NCI-H510A (cell line): ENCODE measurements around the gene RIMS1.
"Not testable (repeated sequence)": the region's sequence is repeated elsewhere in the genome, so short reads cannot be mapped to it uniquely, and the experiment has no call there.

Experiments
- DNase-seq: peaks from one replicate; lab custom pipeline; 2025; lab: John Stamatoyannopoulos, UW

The RIMS1 gene

DNA sequence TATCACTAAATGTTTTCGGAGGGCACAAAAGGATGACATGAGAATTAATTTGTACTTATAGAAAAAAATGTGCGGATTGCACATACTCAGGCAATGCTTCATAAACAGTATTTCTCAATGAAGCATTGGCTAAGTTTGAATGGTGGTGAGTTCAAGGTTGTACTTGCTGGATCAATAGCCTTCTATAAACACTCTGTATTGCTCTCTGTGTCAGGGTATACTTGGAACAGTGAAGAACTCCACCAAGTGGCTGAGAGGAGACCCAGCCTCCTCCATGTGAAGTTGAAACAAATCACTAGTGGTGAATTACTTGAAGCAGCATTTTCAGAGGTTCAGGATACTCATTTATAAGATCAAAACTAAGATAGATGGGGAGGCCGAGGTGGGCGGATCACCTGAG is 360.6 kb downstream of the RIMS1 start:
- no peak for DNase-seq

- no peak for DNase-seq
Observed at GRCh38 chr6:72248621-72249020, 362.3 kb downstream of the RIMS1 start.

DNA sequence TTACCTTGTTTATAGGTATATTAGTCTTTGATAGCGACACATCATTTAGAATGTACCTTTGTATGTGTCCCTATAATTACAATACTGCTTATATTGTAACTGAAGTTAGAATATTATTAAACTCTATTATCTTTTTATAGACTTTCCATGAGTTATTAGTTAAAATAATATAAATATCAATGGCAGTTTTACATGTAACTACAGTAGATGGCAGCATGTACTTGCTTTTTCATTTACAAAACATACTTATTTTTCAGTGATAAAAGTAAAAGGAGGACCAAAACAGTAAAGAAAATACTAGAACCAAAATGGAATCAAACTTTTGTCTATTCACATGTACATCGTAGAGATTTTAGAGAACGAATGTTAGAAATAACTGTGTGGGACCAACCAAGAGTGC is 364.3 kb downstream of the RIMS1 start:
- DNase-seq, result no peak

DNA sequence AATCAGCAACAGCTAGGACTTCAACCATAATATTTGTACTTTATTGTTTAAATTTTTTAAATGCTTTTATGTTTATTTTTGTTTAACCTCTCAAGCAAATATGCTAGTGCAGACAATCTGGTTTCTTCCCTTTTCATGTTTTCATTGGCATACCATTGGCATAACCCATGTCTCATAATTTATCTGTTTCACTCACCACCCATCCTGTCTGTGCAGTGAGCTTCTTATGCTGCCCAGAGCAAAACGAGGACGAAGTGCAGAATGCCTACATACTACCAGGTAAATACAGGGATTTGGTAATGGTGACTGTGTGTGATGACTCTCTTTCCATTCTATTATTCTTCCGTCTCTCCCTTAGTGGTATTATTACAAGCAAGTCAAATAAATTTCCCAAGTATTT is 374.1 kb downstream of the RIMS1 start:
- no peak for DNase-seq

DNA sequence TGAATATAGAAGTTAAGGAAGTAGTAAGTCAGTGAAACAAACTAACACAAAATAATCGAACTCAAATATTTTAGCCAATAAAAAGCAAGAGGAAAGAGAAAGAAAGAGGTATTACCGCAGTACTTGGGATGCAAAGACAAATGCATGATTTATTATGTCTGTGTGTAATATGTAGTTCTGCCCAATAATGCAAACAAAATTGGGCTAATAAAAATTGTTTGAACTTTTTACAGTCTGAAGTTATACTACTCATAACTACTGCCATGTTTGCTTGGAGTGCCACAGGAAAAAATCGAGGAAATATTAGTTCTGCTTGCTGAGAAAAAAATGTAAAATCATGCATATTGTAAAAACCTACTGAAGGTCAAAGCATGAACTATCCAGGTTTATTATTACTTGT is 375.2 kb downstream of the RIMS1 start:
- no peak for DNase-seq

DNA sequence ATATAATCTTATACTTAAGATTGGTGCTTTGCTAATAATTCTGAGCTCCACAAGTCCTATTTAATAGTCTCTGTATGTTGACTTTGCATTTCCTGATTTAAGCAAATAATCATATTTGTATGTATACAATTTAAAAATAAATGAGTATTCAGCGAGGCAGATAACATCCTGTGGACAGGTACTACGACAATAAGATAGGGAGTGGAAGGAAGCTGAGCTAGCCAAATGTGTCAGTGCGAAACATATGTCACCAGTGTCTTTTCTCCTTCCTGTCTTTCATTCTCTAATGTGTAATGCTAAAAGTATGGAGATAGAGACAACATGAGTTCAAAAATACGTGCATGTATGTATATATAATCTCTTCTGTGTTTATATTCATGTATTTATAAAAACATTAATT is 375.9 kb downstream of the RIMS1 start:
- DNase-seq, result no peak

- DNase-seq, result no peak
Observed at GRCh38 chr6:72267470-72267869, 381.1 kb downstream of the RIMS1 start.

GRCh38 chr6:72271531-72271930 is 385.2 kb downstream of the RIMS1 start:
- DNase-seq, result no peak

DNA sequence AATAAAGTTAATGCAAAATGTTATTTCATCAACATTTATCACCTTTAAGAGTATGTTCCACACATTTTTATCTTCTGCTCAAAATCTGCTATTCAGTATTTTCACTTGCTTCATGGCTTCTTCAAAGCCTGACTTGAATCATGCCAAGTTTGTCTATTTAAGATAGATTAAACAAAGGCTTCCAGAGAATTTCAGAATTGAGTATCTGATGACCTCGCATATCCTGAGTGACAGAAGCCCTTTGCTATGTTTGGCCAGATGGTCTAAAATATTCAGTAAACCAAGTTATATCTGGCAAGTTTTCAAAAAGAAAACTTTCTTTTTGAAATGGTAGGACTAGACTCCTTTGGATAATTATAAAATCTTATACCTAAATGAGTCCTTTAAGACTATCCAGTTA is 386.6 kb downstream of the RIMS1 start:
- no peak for DNase-seq

- DNase-seq, result no peak
Observed at GRCh38 chr6:72275888-72276287, 389.5 kb downstream of the RIMS1 start.

DNA sequence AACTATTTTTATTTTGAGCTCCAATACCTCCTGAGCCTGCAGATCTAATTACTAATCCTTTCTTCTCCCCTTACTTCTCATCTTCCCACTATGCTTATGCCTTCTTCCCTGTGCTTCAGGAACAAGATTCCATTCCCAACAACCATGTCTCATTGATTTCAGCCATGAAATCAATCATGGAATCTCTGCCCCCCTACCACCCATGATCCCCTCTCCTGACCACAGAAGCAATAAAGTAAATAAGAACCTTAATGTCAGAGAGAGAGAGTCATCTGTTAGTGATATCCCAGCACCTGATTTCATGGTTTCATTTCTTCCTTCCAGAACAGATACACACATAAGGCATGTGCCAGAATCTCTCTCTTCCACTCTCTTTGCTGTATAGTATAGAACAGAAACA is 395.9 kb downstream of the RIMS1 start:
- no peak for DNase-seq

DNA sequence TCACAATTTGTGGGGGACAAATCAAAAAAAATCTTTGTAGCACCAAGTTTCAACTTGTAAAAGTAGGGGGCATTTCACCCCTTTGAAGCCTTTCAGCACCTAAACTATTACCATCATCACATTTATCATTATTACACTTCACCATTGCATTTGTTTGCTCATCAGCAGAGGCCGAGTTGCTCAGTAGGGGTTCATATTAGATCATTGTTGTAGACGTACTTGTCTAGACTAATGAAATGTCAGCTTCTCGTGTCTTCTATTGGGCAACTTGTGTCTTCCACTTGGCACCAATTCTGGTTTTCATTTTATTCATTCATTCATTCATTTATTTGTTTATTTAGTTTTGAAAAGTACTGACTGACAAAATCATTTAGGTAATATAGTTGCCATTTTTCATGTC is 397.2 kb downstream of the RIMS1 start:
- no peak for DNase-seq

GRCh38 chr6:72286911-72287311 is 400.6 kb downstream of the RIMS1 start:
- no peak for DNase-seq

DNA sequence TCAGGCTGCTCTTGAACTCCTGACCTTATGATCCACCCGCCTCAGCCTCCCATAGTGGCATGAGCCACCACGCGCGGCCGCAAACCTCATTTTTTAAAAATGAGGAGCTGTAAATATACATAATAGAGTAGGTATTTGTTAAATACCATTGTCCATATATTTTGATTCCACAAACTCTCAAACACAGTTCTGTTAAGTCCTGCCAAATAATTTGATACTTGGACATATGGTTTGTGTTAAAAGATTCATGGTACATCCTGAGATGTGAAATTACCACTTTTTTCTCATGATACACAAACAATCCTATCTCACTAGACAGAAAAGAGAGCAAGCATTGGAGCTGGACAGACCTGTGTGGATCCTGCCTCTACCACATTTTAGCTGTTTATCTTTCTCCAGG is 401.5 kb downstream of the RIMS1 start:
- no peak for DNase-seq

- DNase-seq, result no peak
Observed at GRCh38 chr6:72288592-72288991, 402.2 kb downstream of the RIMS1 start.

GRCh38 chr6:72290620-72291019 is 404.3 kb downstream of the RIMS1 start:
- no peak for DNase-seq

GRCh38 chr6:72296375-72296774 is 410.0 kb downstream of the RIMS1 start:
- DNase-seq, result no peak

GRCh38 chr6:72305971-72306370 is 419.6 kb downstream of the RIMS1 start:
- DNase-seq, result no peak

DNA sequence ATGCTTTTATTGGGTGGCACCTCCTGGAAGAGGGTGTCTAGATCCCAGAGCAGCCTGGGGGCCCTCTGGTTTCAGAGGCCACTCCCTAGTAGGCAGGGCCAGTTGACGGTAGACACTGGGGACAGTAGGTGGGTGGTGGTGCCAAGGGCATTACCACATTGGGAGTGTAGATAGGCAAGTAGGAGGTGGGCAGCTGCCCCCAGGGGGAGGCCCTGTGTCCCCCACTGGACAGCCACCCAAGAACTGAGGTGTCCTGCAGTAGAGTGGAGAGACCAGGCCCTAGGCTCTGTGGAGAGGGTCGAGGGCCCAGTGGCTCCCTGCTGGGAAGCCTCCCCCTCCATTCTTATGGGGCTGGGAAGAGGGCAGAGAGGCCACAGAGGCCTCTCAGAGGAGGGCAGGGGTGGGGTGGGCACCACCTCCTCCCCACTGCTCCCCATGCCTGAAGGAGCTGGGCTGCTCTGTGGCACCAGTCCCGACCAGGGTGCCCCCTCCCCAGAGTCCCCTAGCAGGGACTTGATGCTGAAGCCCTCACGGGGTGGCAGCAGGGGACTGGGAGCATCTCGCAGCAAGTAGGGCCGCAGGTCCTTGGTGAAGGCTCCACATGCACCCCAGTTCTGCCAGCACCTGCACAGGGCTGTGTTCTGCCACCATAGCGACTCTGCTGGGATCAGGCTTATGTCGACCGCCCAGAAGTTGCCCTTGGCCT is 430.5 kb downstream of the RIMS1 start:
- DNase-seq, result no peak

GRCh38 chr6:72321788-72322187 is 435.4 kb downstream of the RIMS1 start:
- no peak for DNase-seq

DNA sequence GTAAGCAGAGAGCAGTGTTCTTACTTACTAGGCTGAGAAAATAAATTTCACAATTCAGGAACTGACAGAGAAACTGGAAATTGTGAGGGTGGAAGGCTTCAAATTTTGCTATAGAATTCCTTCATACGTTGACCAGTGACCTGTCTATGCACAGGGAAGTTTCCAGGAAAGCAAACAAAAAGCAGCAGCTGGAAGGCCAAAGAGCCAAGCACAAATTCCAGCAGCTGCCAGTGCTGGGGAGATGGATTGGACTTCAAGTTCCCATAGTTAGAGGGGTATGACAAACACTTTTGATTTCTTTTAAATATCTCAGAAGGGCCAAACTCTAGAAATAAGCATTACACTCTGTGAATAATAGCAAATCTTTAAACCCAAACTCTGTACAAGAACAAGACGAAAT is 436.4 kb downstream of the RIMS1 start:
- DNase-seq, result no peak

GRCh38 chr6:72324591-72324990 is 438.2 kb downstream of the RIMS1 start:
- no peak for DNase-seq

- no peak for DNase-seq
Observed at GRCh38 chr6:72328775-72329174, 442.4 kb downstream of the RIMS1 start.

- not testable (repeated sequence) for DNase-seq
Observed at GRCh38 chr6:72335203-72335602, 448.9 kb downstream of the RIMS1 start.

DNA sequence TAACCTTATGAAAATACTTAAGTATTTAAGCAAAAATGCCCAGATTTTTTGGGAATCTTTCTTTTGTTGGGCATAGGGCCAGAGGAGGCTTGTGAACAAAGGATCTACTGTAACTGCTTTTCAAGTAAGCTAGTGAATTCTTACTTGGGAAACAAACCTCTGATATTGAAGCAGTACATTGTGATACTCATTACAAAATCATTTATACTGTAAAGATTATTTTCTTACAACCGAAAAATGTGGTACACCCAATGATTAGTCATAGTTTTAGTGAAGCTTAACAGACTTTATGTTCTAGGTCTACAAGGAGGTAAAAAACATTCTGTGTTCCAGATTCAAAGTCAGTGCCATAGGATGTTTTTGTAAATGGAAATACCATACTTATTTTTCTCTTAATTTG is 462.6 kb downstream of the RIMS1 start:
- DNase-seq, result no peak
